Smooth muscle cell (in vitro differentiated cells): Measurements from ENCODE around the gene AUTS2. TPM values are rescaled to one million over a fixed set of nuclear protein-coding genes. Genes with fewer than 3 reads are reported as not detected.

Source experiments
- DNase-seq: peaks from one replicate; lab custom pipeline; 2025; ENCODE audit not compliant: unreplicated experiment; lab: John Stamatoyannopoulos, UW
- H2AFZ ChIP-seq: fragments of 200-600 bp; sonication (generic); 2 replicates; pipeline ENCODE4 v1.6.0; 2016; ENCODE audit warnings: antibody characterized with exemption, low read depth, mild to moderate bottlenecking
- H3F3A ChIP-seq: fragments of 200-600 bp; sonication (generic); 2 replicates; pipeline ENCODE4 v1.6.0; 2017; ENCODE audit warnings: antibody characterized with exemption, low read depth
- H3K27ac ChIP-seq: fragments of 200-600 bp; sonication (generic); 2 replicates; pipeline ENCODE4 v1.5.1; 2016; ENCODE audit warnings: low read depth, mild to moderate bottlenecking
- H3K27me3 ChIP-seq: fragments of 200-600 bp; sonication (generic); 2 replicates; pipeline ENCODE4 v1.6.1; 2016; ENCODE audit warnings: low read depth, mild to moderate bottlenecking
- H3K36me3 ChIP-seq: fragments of 200-600 bp; sonication (generic); 2 replicates; pipeline ENCODE4 v1.5.1; 2016; ENCODE audit warnings: low read depth
- H3K4me1 ChIP-seq: fragments of 200-600 bp; sonication (generic); 2 replicates; pipeline ENCODE4 v1.5.1; 2016; ENCODE audit warnings: low read depth
- H3K4me2 ChIP-seq: fragments of 200-600 bp; sonication (generic); 2 replicates; pipeline ENCODE4 v1.6.0; 2016; ENCODE audit warnings: mild to moderate bottlenecking
- H3K4me3 ChIP-seq: fragments of 200-600 bp; sonication (generic); 2 replicates; pipeline ENCODE4 v1.5.1; 2016; ENCODE audit warnings: mild to moderate bottlenecking
- H3K79me2 ChIP-seq: fragments of 200-600 bp; sonication (generic); 2 replicates; pipeline ENCODE4 v1.6.0; 2016; ENCODE audit warnings: low read depth, mild to moderate bottlenecking
- H3K9ac ChIP-seq: fragments of 200-600 bp; sonication (generic); 2 replicates; pipeline ENCODE4 v1.6.0; 2016; ENCODE audit warnings: low read depth
- H3K9me3 ChIP-seq: fragments of 200-600 bp; sonication (generic); replicated peaks from 2 replicates; pipeline ENCODE4 v1.5.1; 2016; ENCODE audit warnings: low read depth
- H4K20me1 ChIP-seq: fragments of 200-600 bp; sonication (generic); 2 replicates; pipeline ENCODE4 v1.6.0; 2016; ENCODE audit warnings: low read depth
- CTCF ChIP-seq: fragments of 200-600 bp; sonication (generic); IDR thresholded peaks from 2 replicates; pipeline ENCODE4 v1.5.1; 2017; ENCODE audit warnings: borderline replicate concordance, mild to moderate bottlenecking, antibody characterized with exemption; ENCODE audit not compliant: insufficient read depth, poor library complexity, severe bottlenecking
- WGBS: methylation state at CpG from one replicate; pipeline ENCODE4 v1.1.7; 2016; ENCODE audit warnings: low lambda C conversion rate; 5-methylcytosine and 5-hydroxymethylcytosine counted together
- polyA plus RNA-seq: library from polyadenylated mRNA; unstranded; fragments of >200 nt; fragmentation: Nextera tagmentation; extraction: Ambion mirVana; gene quantifications from 2 replicates; pipeline ENCODE4 v1.2.1, GENCODE V29; 2016
- total RNA-seq: library from RNA; depleted of rRNA; stranded (reverse); fragments of >200 nt; gene quantifications from 2 replicates; pipeline ENCODE4 v1.2.3, GENCODE V29; 2014

The AUTS2 gene
- total and polyA plus RNA-seq, 2 experiments from 2014 or later = 6.5 to 8.6 TPM

- no peak overlapping the region for H3K27ac ChIP-seq
- H3F3A ChIP-seq = no peaks in the 10 kb centered on the region
- H3K27me3 ChIP-seq = no peaks in the 10 kb centered on the region
- no peak for DNase-seq
- TF ChIP-seq CTCF = no peak
- no peak overlapping the region for H3K4me3 ChIP-seq
- peaks cover 89% of the 10 kb centered on the region for H4K20me1 ChIP-seq
- H3K4me2 ChIP-seq = no peak overlapping the region
- 64% methylated on average over 2 of the region's 2 CpGs for WGBS
- peaks cover 56% of the 10 kb centered on the region for H3K4me1 ChIP-seq
- H3K79me2 ChIP-seq = peaks cover 3% of the 10 kb centered on the region
- H3K36me3 ChIP-seq = no peaks in the 10 kb centered on the region
- H3K9me3 ChIP-seq = no peaks in the 10 kb centered on the region
- H2AFZ ChIP-seq = no peak overlapping the region
- H3K9ac ChIP-seq = no peak overlapping the region
Measured at GRCh38 chr7:70725448-70725847, 1127.2 kb downstream of the AUTS2 start.

GRCh38 chr7:70726294-70726693 is 1128.0 kb downstream of the AUTS2 start:
- Histone ChIP-seq H4K20me1 (peaks cover 89% of the 10 kb centered on the region), H3K36me3 (no peaks in the 10 kb centered on the region), H2AFZ (no peak overlapping the region), H3F3A (no peaks in the 10 kb centered on the region), H3K9me3 (no peaks in the 10 kb centered on the region), H3K4me3 (no peak overlapping the region), H3K4me2 (no peak overlapping the region), H3K27ac (no peak overlapping the region), H3K4me1 (peaks cover 53% of the 10 kb centered on the region), H3K27me3 (no peaks in the 10 kb centered on the region), H3K79me2 (peaks cover 7% of the 10 kb centered on the region), H3K9ac (no peak overlapping the region)
- TF ChIP-seq CTCF = no peak
- WGBS = 68% methylated on average over 1 of the region's 1 CpG
- DNase-seq = no peak

DNA sequence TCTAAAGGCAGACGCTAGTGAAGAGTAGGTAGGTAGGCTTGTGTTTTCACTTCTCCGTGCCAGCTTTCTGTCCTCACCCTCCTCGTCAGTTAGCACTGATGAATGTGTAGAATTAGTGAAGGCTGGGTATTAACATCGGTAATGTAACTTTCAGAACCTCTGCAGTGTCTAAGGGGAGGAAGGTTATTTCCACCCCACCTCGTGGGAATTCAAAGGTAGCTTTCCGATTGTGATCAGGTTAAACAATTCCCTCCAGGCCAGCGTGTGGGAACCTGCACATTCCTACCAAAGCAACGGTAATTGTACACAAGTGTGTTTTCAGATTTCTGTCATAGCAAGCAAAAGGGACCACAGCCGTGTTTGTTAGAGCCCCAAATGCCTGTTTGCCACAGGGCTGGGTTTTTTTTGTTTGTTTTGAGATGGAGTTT is 1128.7 kb downstream of the AUTS2 start:
- H3K4me3 ChIP-seq = no peak overlapping the region
- no peaks in the 10 kb centered on the region for H3F3A ChIP-seq
- peaks cover 86% of the 10 kb centered on the region for H4K20me1 ChIP-seq
- H3K27ac ChIP-seq = no peak overlapping the region
- TF ChIP-seq CTCF = no peak
- H2AFZ ChIP-seq = no peak overlapping the region
- H3K9me3 ChIP-seq = no peaks in the 10 kb centered on the region
- peaks cover 7% of the 10 kb centered on the region for H3K79me2 ChIP-seq
- H3K27me3 ChIP-seq = no peaks in the 10 kb centered on the region
- H3K36me3 ChIP-seq = no peaks in the 10 kb centered on the region
- no peak overlapping the region for H3K9ac ChIP-seq
- WGBS = 69% methylated on average over 9 of the region's 9 CpGs
- H3K4me2 ChIP-seq = no peak overlapping the region
- DNase-seq = no peak
- H3K4me1 ChIP-seq = peaks cover 49% of the 10 kb centered on the region

DNA sequence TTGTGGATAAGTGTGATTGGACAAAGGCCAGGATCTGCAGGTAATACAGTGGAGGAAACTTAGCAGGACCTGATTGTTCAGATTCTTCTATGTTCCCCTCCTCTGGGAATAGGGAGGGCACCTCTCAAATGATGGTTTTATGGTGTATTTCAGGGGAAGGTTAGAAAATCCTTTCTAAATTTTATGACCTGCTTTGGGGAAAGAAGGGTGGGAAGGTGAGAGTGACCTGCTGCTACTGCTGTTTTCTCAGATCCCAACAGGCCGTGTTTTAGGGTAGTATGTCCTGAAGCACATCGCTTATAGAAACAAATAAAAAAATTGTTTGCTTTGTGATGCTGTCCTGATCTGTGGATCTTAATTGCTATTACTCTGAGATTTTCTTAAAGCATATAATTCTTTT is 1129.6 kb downstream of the AUTS2 start:
- 83% methylated on average over 2 of the region's 2 CpGs for WGBS
- peaks cover 4% of the 10 kb centered on the region for H3K79me2 ChIP-seq
- DNase-seq = no peak

More for the DNA sequence above, 1129.6 kb downstream of the AUTS2 start:
- no peaks in the 10 kb centered on the region for H3K27me3 ChIP-seq
- peaks cover 43% of the 10 kb centered on the region for H3K4me1 ChIP-seq
- no peak for TF ChIP-seq CTCF
- H4K20me1 ChIP-seq = peaks cover 86% of the 10 kb centered on the region
- H3K27ac ChIP-seq = no peak overlapping the region
- H3K4me3 ChIP-seq = no peak overlapping the region
- H2AFZ ChIP-seq = no peak overlapping the region
- H3K4me2 ChIP-seq = no peak overlapping the region
- no peaks in the 10 kb centered on the region for H3K36me3 ChIP-seq
- no peak overlapping the region for H3K9ac ChIP-seq
- H3F3A ChIP-seq = no peaks in the 10 kb centered on the region
- no peaks in the 10 kb centered on the region for H3K9me3 ChIP-seq
